H9 (cell line): ENCODE results near the gene CEP112. TPM values are rescaled to one million over a fixed set of nuclear protein-coding genes. Genes with fewer than 3 reads are reported as not detected.

Experiments used
- DNase-seq: peaks from one replicate; pipeline ENCODE4 v3.0.0-alpha.2; 2017
- H2AFZ ChIP-seq: one replicate; pipeline ENCODE4 v1.6.1; 2013; ENCODE audit warnings: mild to moderate bottlenecking, low read length, control low read depth, moderate library complexity
- H2AK5ac ChIP-seq: 2 replicates; pipeline ENCODE4 v1.6.1; 2013; ENCODE audit warnings: low read length, control low read depth, mixed read lengths; ENCODE audit not compliant: insufficient read length
- H2BK120ac ChIP-seq: one replicate; pipeline ENCODE4 v1.6.1; 2013; ENCODE audit warnings: low read depth, mild to moderate bottlenecking, low read length, control low read depth, inconsistent platforms; ENCODE audit not compliant: poor library complexity, severe bottlenecking
- H2BK12ac ChIP-seq: 2 replicates; pipeline ENCODE4 v1.6.1; 2013; ENCODE audit warnings: low read length, control low read depth, mixed read lengths, low read depth; ENCODE audit not compliant: insufficient read length
- H2BK15ac ChIP-seq: 2 replicates; pipeline ENCODE4 v1.6.1; 2013; ENCODE audit warnings: low read depth, low read length, control low read depth
- H2BK20ac ChIP-seq: one replicate; pipeline ENCODE4 v1.6.1; 2013; ENCODE audit warnings: low read depth, mild to moderate bottlenecking, low read length, control low read depth, inconsistent platforms; ENCODE audit not compliant: poor library complexity, severe bottlenecking
- H2BK5ac ChIP-seq: 2 replicates; pipeline ENCODE4 v1.6.1; 2013; ENCODE audit warnings: low read length, control low read depth, mixed read lengths; ENCODE audit not compliant: insufficient read length
- H3K14ac ChIP-seq: 2 replicates; pipeline ENCODE4 v1.6.1; 2013; ENCODE audit warnings: low read length, control low read depth; ENCODE audit not compliant: insufficient read depth
- H3K18ac ChIP-seq: 2 replicates; pipeline ENCODE4 v1.6.1; 2013; ENCODE audit warnings: low read depth, mild to moderate bottlenecking, mixed read lengths, low read length, control low read depth; ENCODE audit not compliant: insufficient read length
- H3K23ac ChIP-seq: 2 replicates; pipeline ENCODE4 v1.6.1; 2013; ENCODE audit warnings: low read length, control low read depth, mixed read lengths, low read depth; ENCODE audit not compliant: insufficient read length
- H3K23me2 ChIP-seq: 2 replicates; pipeline ENCODE4 v1.6.1; 2013; ENCODE audit warnings: low read depth, mild to moderate bottlenecking, mixed read lengths, low read length, control low read depth; ENCODE audit not compliant: insufficient read length, poor library complexity, severe bottlenecking
- H3K27ac ChIP-seq: 2 replicates; pipeline ENCODE4 v1.5.1; 2013; ENCODE audit warnings: low read length, control low read depth, mixed read lengths, low read depth; ENCODE audit not compliant: insufficient read length
- H3K27me3 ChIP-seq: 2 replicates; pipeline ENCODE4 v1.6.1; 2013; ENCODE audit warnings: low read length, control low read depth, inconsistent platforms; ENCODE audit not compliant: insufficient read depth
- H3K4ac ChIP-seq: 2 replicates; pipeline ENCODE4 v1.6.1; 2013; ENCODE audit warnings: low read depth, mild to moderate bottlenecking, control low read depth, inconsistent platforms, low read length, moderate library complexity
- H3K4me1 ChIP-seq: 2 replicates; pipeline ENCODE4 v1.6.1; 2013; ENCODE audit warnings: low read length, control low read depth, inconsistent platforms; ENCODE audit not compliant: insufficient read depth
- H3K4me2 ChIP-seq: 2 replicates; pipeline ENCODE4 v1.6.1; 2013; ENCODE audit warnings: low read length, control low read depth, mixed read lengths; ENCODE audit not compliant: insufficient read length, insufficient read depth
- H3K56ac ChIP-seq: 2 replicates; pipeline ENCODE4 v1.6.1; 2013; ENCODE audit warnings: low read depth, mild to moderate bottlenecking, mixed read lengths, low read length, control low read depth; ENCODE audit not compliant: insufficient read length
- H3K79me1 ChIP-seq: 2 replicates; pipeline ENCODE4 v1.6.1; 2013; ENCODE audit warnings: low read depth, mild to moderate bottlenecking, moderate library complexity, low read length, control low read depth, inconsistent platforms; ENCODE audit not compliant: insufficient read depth, poor library complexity, severe bottlenecking
- H3K79me2 ChIP-seq: 2 replicates; pipeline ENCODE4 v1.6.1; 2013; ENCODE audit warnings: low read length, control low read depth, inconsistent platforms; ENCODE audit not compliant: insufficient read depth
- H3K9ac ChIP-seq: 2 replicates; pipeline ENCODE4 v1.6.1; 2013; ENCODE audit warnings: low read length, control low read depth, mixed read lengths; ENCODE audit not compliant: insufficient read length; ENCODE audit errors: extremely low read depth
- H3K9me3 ChIP-seq: one replicate; pipeline ENCODE4 v1.6.1; 2013; ENCODE audit warnings: low read depth, low read length, inconsistent platforms; ENCODE audit not compliant: control insufficient read depth
- H3T11ph ChIP-seq: one replicate; pipeline ENCODE4 v1.6.1; 2013; ENCODE audit warnings: mild to moderate bottlenecking, low read length, control low read depth, inconsistent platforms
- H4K20me1 ChIP-seq: one replicate; pipeline ENCODE4 v1.6.1; 2013; ENCODE audit not compliant: control insufficient read depth, insufficient read length, insufficient read depth
- H4K5ac ChIP-seq: 2 replicates; pipeline ENCODE4 v1.6.1; 2013; ENCODE audit warnings: low read depth, mild to moderate bottlenecking, mixed read lengths, low read length, control low read depth; ENCODE audit not compliant: insufficient read length
- H4K8ac ChIP-seq: replicated peaks from 2 replicates; pipeline ENCODE4 v1.6.1; 2013; ENCODE audit warnings: low read length, control low read depth, mixed read lengths, low read depth; ENCODE audit not compliant: insufficient read length
- H4K91ac ChIP-seq: 2 replicates; pipeline ENCODE4 v1.6.1; 2013; ENCODE audit warnings: low read depth, mild to moderate bottlenecking, moderate library complexity, mixed read lengths, low read length, control low read depth; ENCODE audit not compliant: insufficient read length
- H3K27ac Mint-ChIP-seq, 3 experiments: 2 replicates in 2 of 3; 3 replicates in 1 of 3; pipeline ENCODE4 v1.8.0; 2020 to 2021; ENCODE audit warnings: mixed read lengths in 3 of 3, mild to moderate bottlenecking in 1 of 3, moderate library complexity in 1 of 3
- H3K27me3 Mint-ChIP-seq: 2 replicates; pipeline ENCODE4 v1.8.0; 2021; ENCODE audit warnings: low read depth, mild to moderate bottlenecking, moderate library complexity, mixed read lengths
- H3K36me3 Mint-ChIP-seq, 3 experiments: 2 replicates in 2 of 3; 3 replicates in 1 of 3; pipeline ENCODE4 v1.8.0; 2020 to 2021; ENCODE audit warnings: low read depth in 3 of 3, mixed read lengths in 3 of 3; ENCODE audit not compliant: insufficient read depth in 1 of 3
- H3K4me1 Mint-ChIP-seq, 2 experiments: 2 replicates each; pipeline ENCODE4 v1.8.0; 2020; ENCODE audit warnings: mixed read lengths in 2 of 2
- H3K4me3 Mint-ChIP-seq, 2 experiments: 2 replicates in 1 of 2; 3 replicates in 1 of 2; pipeline ENCODE4 v1.8.0; 2020 to 2021; ENCODE audit warnings: mild to moderate bottlenecking in 2 of 2, mixed read lengths in 2 of 2, moderate library complexity in 1 of 2
- H3K9me3 Mint-ChIP-seq, 2 experiments: 2 replicates in 1 of 2; 3 replicates in 1 of 2; pipeline ENCODE4 v1.8.0; 2020; ENCODE audit warnings: mild to moderate bottlenecking in 2 of 2, mixed read lengths in 2 of 2, moderate library complexity in 1 of 2
- CTCF ChIP-seq: fragments of 200-600 bp; sonication (generic); conservative IDR thresholded peaks from 3 replicates; pipeline ENCODE4 v1.8.0; 2021; ENCODE audit warnings: antibody characterized with exemption, mild to moderate bottlenecking
- WGBS: extraction: QIAGEN DNeasy Blood & Tissue Kit; methylation state at CpG from one replicate; pipeline ENCODE4 v1.1.7; 2013; ENCODE audit warnings: missing lambda C conversion rate, low lambda C conversion rate, mixed read lengths; ENCODE audit not compliant: insufficient read length; ENCODE audit errors: extremely low coverage; 5-methylcytosine and 5-hydroxymethylcytosine counted together
- total RNA-seq: library from RNA; stranded (reverse); gene quantifications from 2 replicates; pipeline ENCODE4 v1.2.1, GENCODE V29; 2021

CEP112 gene
- total RNA-seq, 1 experiment from 2014 or later: 5.4 TPM

GRCh38 chr17:65801513-65801912 is 390.4 kb downstream of the CEP112 start:
- H3K4me2 ChIP-seq: no peak overlapping the region
- H3T11ph ChIP-seq: no peak overlapping the region
- no peak overlapping the region for H2BK120ac ChIP-seq
- H3K4ac ChIP-seq: no peak overlapping the region
- H4K91ac ChIP-seq: no peak overlapping the region
- H3K23me2 ChIP-seq: no peaks in the 10 kb centered on the region
- no peak overlapping the region for H2BK20ac ChIP-seq
- TF ChIP-seq CTCF: no peak
- no peaks in the 10 kb centered on the region for H3K27me3 ChIP-seq
- no peak for DNase-seq
- Mint-ChIP-seq H3K27ac (no peak overlapping the region), H3K4me1 (peaks cover 0 to 2% of the 10 kb centered on the region in 2 experiments; a peak in 2 of 4 replicates), H3K27me3 (no peaks in the 10 kb centered on the region), H3K36me3 (peaks cover 7 to 20% (median 8%) of the 10 kb centered on the region in 3 experiments), H3K4me3 (no peak overlapping the region), H3K9me3 (peaks cover 18 to 34% of the 10 kb centered on the region in 2 experiments)
- H2BK12ac ChIP-seq: no peak overlapping the region
- no peak overlapping the region for H3K23ac ChIP-seq
- H4K8ac ChIP-seq: no peak overlapping the region
- H3K27ac ChIP-seq: no peak overlapping the region
- H3K18ac ChIP-seq: no peak overlapping the region
- H3K4me1 ChIP-seq: no peaks in the 10 kb centered on the region
- no peaks in the 10 kb centered on the region for H3K79me2 ChIP-seq
- H4K20me1 ChIP-seq: no peaks in the 10 kb centered on the region
- H4K5ac ChIP-seq: no peak overlapping the region
- H3K56ac ChIP-seq: no peak overlapping the region
- no peak overlapping the region for H3K9ac ChIP-seq
- no peak overlapping the region for H2AK5ac ChIP-seq
- H2AFZ ChIP-seq: no peak overlapping the region
- WGBS: no CpG with 5 or more reads among the region's 2 CpGs
- no peak overlapping the region for H3K14ac ChIP-seq
- no peaks in the 10 kb centered on the region for H3K79me1 ChIP-seq
- H2BK5ac ChIP-seq: no peak overlapping the region
- H2BK15ac ChIP-seq: no peak overlapping the region
- H3K9me3 ChIP-seq: no peaks in the 10 kb centered on the region
